ENCODE measurements around the gene THAP11. TPM values are rescaled to one million over a fixed set of nuclear protein-coding genes. Genes with fewer than 3 reads are reported as not detected.

Gene THAP11
- total and polyA plus RNA-seq, 2 experiments from 2014 or later, result 37.3 to 115 TPM

DNA sequence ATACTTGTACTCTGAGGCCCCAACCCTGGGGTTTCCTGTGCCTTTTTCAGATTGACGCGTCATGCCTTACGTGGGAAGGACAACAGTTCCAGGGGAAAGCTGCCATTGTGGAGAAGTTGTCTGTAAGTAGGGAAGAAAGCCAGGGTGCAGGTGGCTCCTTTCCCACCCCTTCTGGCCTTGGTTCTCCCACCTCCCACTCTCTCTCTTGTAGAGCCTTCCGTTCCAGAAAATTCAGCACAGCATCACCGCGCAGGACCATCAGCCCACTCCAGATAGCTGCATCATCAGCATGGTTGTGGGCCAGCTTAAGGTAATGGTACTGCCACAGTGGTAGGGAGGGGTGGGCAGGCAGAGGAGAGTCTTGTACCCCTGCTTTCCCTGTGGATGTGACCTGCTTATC is 26.2 kb downstream of the THAP11 start (continued):
- TF ChIP-seq, protein P1, sequence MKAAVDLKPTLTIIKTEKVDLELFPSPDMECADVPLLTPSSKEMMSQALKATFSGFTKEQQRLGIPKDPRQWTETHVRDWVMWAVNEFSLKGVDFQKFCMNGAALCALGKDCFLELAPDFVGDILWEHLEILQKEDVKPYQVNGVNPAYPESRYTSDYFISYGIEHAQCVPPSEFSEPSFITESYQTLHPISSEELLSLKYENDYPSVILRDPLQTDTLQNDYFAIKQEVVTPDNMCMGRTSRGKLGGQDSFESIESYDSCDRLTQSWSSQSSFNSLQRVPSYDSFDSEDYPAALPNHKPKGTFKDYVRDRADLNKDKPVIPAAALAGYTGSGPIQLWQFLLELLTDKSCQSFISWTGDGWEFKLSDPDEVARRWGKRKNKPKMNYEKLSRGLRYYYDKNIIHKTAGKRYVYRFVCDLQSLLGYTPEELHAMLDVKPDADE (IDR thresholded peaks at IDR 0.05), result no peak
- no peak for TF ChIP-seq EZH2phosphoT487 (IDR thresholded peaks at IDR 0.05; ENCODE audit: unreplicated experiment)

DNA sequence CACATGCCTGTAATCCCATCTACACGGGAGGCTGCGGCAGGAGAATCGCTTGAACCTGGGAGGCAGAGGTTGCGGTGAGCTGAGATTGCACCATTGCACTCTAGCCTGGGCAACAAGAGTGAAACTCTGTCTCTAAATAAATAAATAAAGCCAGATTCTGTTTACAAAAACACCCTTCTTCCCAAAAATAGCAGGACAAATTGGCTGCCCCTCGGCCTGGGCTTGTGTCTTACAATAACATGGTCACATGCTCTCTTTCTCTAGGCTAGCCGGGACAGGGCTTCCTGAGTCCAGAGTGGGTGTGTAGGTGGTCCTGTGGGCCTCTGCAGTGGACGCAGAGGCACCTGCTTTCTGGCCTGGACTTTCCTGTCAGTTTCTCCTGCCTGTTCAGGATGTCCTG is 27.5 kb downstream of the THAP11 start:
- H3K9me3 Mint-ChIP-seq, result no peaks in the 10 kb centered on the region; the same call in 2 of the 3 replicates
- TF ChIP-seq, protein P2, sequence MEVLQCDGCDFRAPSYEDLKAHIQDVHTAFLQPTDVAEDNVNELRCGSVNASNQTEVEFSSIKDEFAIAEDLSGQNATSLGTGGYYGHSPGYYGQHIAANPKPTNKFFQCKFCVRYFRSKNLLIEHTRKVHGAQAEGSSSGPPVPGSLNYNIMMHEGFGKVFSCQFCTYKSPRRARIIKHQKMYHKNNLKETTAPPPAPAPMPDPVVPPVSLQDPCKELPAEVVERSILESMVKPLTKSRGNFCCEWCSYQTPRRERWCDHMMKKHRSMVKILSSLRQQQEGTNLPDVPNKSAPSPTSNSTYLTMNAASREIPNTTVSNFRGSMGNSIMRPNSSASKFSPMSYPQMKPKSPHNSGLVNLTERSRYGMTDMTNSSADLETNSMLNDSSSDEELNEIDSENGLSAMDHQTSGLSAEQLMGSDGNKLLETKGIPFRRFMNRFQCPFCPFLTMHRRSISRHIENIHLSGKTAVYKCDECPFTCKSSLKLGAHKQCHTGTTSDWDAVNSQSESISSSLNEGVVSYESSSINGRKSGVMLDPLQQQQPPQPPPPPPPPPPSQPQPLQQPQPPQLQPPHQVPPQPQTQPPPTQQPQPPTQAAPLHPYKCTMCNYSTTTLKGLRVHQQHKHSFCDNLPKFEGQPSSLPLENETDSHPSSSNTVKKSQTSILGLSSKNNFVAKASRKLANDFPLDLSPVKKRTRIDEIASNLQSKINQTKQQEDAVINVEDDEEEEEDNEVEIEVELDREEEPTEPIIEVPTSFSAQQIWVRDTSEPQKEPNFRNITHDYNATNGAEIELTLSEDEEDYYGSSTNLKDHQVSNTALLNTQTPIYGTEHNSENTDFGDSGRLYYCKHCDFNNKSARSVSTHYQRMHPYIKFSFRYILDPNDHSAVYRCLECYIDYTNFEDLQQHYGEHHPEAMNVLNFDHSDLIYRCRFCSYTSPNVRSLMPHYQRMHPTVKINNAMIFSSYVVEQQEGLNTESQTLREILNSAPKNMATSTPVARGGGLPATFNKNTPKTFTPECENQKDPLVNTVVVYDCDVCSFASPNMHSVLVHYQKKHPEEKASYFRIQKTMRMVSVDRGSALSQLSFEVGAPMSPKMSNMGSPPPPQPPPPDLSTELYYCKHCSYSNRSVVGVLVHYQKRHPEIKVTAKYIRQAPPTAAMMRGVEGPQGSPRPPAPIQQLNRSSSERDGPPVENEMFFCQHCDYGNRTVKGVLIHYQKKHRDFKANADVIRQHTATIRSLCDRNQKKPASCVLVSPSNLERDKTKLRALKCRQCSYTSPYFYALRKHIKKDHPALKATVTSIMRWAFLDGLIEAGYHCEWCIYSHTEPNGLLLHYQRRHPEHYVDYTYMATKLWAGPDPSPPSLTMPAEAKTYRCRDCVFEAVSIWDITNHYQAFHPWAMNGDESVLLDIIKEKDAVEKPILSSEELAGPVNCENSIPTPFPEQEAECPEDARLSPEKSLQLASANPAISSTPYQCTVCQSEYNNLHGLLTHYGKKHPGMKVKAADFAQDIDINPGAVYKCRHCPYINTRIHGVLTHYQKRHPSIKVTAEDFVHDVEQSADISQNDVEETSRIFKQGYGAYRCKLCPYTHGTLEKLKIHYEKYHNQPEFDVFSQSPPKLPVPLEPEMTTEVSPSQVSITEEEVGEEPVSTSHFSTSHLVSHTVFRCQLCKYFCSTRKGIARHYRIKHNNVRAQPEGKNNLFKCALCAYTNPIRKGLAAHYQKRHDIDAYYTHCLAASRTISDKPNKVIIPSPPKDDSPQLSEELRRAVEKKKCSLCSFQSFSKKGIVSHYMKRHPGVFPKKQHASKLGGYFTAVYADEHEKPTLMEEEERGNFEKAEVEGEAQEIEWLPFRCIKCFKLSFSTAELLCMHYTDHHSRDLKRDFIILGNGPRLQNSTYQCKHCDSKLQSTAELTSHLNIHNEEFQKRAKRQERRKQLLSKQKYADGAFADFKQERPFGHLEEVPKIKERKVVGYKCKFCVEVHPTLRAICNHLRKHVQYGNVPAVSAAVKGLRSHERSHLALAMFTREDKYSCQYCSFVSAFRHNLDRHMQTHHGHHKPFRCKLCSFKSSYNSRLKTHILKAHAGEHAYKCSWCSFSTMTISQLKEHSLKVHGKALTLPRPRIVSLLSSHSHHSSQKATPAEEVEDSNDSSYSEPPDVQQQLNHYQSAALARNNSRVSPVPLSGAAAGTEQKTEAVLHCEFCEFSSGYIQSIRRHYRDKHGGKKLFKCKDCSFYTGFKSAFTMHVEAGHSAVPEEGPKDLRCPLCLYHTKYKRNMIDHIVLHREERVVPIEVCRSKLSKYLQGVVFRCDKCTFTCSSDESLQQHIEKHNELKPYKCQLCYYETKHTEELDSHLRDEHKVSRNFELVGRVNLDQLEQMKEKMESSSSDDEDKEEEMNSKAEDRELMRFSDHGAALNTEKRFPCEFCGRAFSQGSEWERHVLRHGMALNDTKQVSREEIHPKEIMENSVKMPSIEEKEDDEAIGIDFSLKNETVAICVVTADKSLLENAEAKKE (CRISPR knock-in tag; IDR thresholded peaks at IDR 0.05), result no peak
- TF ChIP-seq, protein P3, sequence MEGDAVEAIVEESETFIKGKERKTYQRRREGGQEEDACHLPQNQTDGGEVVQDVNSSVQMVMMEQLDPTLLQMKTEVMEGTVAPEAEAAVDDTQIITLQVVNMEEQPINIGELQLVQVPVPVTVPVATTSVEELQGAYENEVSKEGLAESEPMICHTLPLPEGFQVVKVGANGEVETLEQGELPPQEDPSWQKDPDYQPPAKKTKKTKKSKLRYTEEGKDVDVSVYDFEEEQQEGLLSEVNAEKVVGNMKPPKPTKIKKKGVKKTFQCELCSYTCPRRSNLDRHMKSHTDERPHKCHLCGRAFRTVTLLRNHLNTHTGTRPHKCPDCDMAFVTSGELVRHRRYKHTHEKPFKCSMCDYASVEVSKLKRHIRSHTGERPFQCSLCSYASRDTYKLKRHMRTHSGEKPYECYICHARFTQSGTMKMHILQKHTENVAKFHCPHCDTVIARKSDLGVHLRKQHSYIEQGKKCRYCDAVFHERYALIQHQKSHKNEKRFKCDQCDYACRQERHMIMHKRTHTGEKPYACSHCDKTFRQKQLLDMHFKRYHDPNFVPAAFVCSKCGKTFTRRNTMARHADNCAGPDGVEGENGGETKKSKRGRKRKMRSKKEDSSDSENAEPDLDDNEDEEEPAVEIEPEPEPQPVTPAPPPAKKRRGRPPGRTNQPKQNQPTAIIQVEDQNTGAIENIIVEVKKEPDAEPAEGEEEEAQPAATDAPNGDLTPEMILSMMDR (conservative IDR thresholded peaks at IDR 0.05; ENCODE audit: low read depth in 2 of 2), result no peak
- TF ChIP-seq, protein P1 (IDR thresholded peaks at IDR 0.05), result no peak
- TF ChIP-seq ZNF114 (CRISPR knock-in tag; IDR thresholded peaks at IDR 0.05), result no peak
- TF ChIP-seq POLR2AphosphoS5 (IDR thresholded peaks at IDR 0.05; ENCODE audit: low read depth), result no peak
- no peak for TF ChIP-seq NANOG (IDR thresholded peaks at IDR 0.05; ENCODE audit: borderline replicate concordance)
- no peak for TF ChIP-seq STAT1 (IDR thresholded peaks at IDR 0.05; ENCODE audit: unreplicated experiment)
- no peak for TF ChIP-seq EZH2 (IDR thresholded peaks at IDR 0.05; ENCODE audit: low read depth, unreplicated experiment)
- TF ChIP-seq, protein P4, sequence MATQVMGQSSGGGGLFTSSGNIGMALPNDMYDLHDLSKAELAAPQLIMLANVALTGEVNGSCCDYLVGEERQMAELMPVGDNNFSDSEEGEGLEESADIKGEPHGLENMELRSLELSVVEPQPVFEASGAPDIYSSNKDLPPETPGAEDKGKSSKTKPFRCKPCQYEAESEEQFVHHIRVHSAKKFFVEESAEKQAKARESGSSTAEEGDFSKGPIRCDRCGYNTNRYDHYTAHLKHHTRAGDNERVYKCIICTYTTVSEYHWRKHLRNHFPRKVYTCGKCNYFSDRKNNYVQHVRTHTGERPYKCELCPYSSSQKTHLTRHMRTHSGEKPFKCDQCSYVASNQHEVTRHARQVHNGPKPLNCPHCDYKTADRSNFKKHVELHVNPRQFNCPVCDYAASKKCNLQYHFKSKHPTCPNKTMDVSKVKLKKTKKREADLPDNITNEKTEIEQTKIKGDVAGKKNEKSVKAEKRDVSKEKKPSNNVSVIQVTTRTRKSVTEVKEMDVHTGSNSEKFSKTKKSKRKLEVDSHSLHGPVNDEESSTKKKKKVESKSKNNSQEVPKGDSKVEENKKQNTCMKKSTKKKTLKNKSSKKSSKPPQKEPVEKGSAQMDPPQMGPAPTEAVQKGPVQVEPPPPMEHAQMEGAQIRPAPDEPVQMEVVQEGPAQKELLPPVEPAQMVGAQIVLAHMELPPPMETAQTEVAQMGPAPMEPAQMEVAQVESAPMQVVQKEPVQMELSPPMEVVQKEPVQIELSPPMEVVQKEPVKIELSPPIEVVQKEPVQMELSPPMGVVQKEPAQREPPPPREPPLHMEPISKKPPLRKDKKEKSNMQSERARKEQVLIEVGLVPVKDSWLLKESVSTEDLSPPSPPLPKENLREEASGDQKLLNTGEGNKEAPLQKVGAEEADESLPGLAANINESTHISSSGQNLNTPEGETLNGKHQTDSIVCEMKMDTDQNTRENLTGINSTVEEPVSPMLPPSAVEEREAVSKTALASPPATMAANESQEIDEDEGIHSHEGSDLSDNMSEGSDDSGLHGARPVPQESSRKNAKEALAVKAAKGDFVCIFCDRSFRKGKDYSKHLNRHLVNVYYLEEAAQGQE (IDR thresholded peaks at IDR 0.05; ENCODE audit: unreplicated experiment), result no peak
- TF ChIP-seq CREB1 (CRISPR knock-in tag; IDR thresholded peaks at IDR 0.05; ENCODE audit: low read depth), result no peak
- no peak for TF ChIP-seq ZNF331 (CRISPR knock-in tag; IDR thresholded peaks at IDR 0.05; ENCODE audit: low read depth)

More for the DNA sequence above, 27.5 kb downstream of the THAP11 start:
- Histone ChIP-seq H3K4me2 (no peak overlapping the region), H4K20me1 (replicated peaks; ENCODE audit: insufficient read depth) (peaks cover 22% of the 10 kb centered on the region), H3K4me1 (ENCODE audit: insufficient read depth) (peaks cover 8% of the 10 kb centered on the region; the same call in 1 of the 2 replicates), H3K4me3 (no peak overlapping the region), H2AFZ (no peak overlapping the region), H3K9me2 (ENCODE audit: insufficient read depth) (no peaks in the 10 kb centered on the region), H3K36me3 (ENCODE audit: insufficient read depth) (peaks cover 39% of the 10 kb centered on the region), H3K79me2 (replicated peaks; ENCODE audit: insufficient read depth) (peaks cover 30% of the 10 kb centered on the region), H3K27me3 (ENCODE audit: insufficient read depth) (no peaks in the 10 kb centered on the region), H3K27ac (ENCODE audit: low read depth) (no peak overlapping the region), H3F3A (replicated peaks; ENCODE audit: low read depth) (peaks cover 45% of the 10 kb centered on the region)
- Mint-ChIP-seq H3K4me1 (peaks cover 19% of the 10 kb centered on the region), H3K27ac (no peak overlapping the region), H3K36me3 (ENCODE audit: low read depth) (peaks cover 64% of the 10 kb centered on the region), H3K27me3 (ENCODE audit: insufficient read depth, low read depth, poor library complexity) (peaks cover 13% of the 10 kb centered on the region), H3K4me3 (no peak overlapping the region)
- ATAC-seq (no peak), DNase-seq (ENCODE audit: low spot score) (no peak)
